Measurements from ENCODE around the gene TRAPPC2.
"Not testable (repeated sequence)": the region's sequence is repeated elsewhere in the genome, so short reads cannot be mapped to it uniquely, and the experiment has no call there.

Gene TRAPPC2

DNA sequence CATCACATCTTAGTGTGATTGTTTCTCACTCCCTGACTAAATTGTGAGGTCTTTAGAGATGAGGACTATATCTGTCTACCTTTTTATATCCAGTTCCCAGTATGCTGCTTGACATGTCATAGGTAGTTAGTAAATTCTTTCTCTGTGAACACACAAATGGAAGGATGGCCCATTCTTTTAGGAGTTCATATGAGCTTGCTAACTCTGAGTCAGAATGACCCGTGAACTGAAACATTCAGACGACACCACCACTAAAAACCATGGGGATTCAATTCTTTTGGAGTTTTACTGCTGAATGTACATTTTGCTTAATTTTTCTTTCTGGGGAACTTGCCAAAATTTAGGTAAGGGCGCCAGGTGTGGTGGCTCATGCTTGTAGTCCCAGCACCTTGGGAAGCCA, 14.1 kb upstream of the TRAPPC2 start:
- Histone ChIP-seq H3K4me1 (ENCODE audit: control insufficient read depth, insufficient read depth, low read length, unreplicated experiment) (no peaks in the 10 kb centered on the region), H3K79me2 (ENCODE audit: control insufficient read depth, insufficient read depth, low read length, unreplicated experiment) (peaks cover 3% of the 10 kb centered on the region), H3K36me3 (ENCODE audit: insufficient read depth, low read length) (0 out of 2 replicates have a peak, but pooled peaks cover 7% of the 10 kb centered on the region), H3K27me3 (ENCODE audit: insufficient read depth, low read length) (no peaks in the 10 kb centered on the region), H3K4me3 (ENCODE audit: low read depth, low read length) (no peak overlapping the region), H2AFZ (ENCODE audit: low read length, unreplicated experiment) (no peak overlapping the region), H3K27ac (ENCODE audit: low read depth, low read length) (no peak overlapping the region)

DNA sequence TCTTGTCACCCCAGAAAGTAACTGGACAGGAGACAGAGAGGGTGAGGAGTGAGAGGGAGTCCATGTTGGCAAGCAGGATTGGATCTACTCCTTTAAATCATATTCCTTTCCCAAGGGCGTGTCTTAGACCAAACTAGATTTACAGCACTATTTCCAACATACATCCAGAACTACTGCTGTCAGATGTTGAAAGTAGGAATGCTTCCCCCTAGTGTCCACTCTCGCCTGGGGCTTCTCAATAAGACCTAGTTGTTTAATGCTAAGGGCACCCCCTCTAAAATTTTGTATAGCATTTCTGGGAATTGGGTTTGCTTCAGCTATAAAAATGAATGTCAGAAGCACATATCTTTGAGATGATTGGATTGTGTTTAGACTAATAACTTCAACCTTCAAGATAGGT, 13.4 kb upstream of the TRAPPC2 start:
- H2AFZ ChIP-seq (ENCODE audit: low read length, unreplicated experiment): no peak overlapping the region
- H3K4me1 ChIP-seq (ENCODE audit: control insufficient read depth, insufficient read depth, low read length, unreplicated experiment): no peaks in the 10 kb centered on the region
- no peak overlapping the region for H3K27ac ChIP-seq (ENCODE audit: low read depth, low read length)
- H3K36me3 ChIP-seq (ENCODE audit: insufficient read depth, low read length): 0 out of 2 replicates have a peak, but pooled peaks cover 7% of the 10 kb centered on the region
- no peak overlapping the region for H3K4me3 ChIP-seq (ENCODE audit: low read depth, low read length)
- H3K79me2 ChIP-seq (ENCODE audit: control insufficient read depth, insufficient read depth, low read length, unreplicated experiment): no peaks in the 10 kb centered on the region
- H3K27me3 ChIP-seq (ENCODE audit: insufficient read depth, low read length): no peaks in the 10 kb centered on the region

DNA sequence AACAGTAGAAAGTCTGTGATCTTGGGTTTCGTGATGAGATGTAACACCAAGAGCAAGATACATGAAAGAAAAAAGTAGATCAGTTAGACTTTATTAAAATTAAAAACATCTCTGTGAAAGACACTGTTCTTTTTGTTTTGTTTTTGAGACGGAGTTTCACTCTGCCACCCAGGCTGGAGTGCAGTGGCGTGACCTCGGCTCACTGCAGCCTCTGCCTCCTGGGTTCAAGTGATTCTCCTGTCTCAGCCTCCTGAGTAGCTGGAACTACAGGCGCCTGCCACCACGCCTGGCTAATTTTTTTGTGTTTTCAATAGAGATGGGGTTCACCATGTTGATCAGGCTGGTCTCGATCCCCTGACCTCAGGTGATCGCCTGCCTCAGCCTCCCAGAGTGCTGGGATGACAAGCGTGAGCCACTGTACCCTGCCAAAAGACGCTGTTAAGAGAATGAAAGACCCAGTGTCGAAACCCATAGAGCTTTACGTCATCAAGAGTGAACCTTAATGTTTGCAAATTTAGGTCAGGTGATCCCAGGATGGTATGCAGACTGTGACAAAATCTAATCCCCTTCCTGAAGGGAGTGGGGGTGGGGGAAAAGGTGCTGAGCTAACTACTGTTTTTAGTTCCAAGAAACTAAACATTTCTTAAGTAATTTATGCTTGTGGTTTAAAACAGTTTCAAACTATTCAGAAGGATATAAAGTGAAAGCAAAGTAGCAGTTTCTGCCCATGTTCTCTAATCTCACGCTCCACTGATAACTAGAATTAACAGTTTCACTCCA, 8.2 kb upstream of the TRAPPC2 start:
- H3K4me3 ChIP-seq (ENCODE audit: low read depth, low read length): no peak overlapping the region
- H3K27me3 ChIP-seq (ENCODE audit: insufficient read depth, low read length): no peaks in the 10 kb centered on the region
- no peaks in the 10 kb centered on the region for H3K4me1 ChIP-seq (ENCODE audit: control insufficient read depth, insufficient read depth, low read length, unreplicated experiment)
- H3K36me3 ChIP-seq (ENCODE audit: insufficient read depth, low read length): peaks cover 6% of the 10 kb centered on the region
- no peak overlapping the region for H3K27ac ChIP-seq (ENCODE audit: low read depth, low read length)
- H3K79me2 ChIP-seq (ENCODE audit: control insufficient read depth, insufficient read depth, low read length, unreplicated experiment): no peaks in the 10 kb centered on the region
- H2AFZ ChIP-seq (ENCODE audit: low read length, unreplicated experiment): no peak overlapping the region

DNA sequence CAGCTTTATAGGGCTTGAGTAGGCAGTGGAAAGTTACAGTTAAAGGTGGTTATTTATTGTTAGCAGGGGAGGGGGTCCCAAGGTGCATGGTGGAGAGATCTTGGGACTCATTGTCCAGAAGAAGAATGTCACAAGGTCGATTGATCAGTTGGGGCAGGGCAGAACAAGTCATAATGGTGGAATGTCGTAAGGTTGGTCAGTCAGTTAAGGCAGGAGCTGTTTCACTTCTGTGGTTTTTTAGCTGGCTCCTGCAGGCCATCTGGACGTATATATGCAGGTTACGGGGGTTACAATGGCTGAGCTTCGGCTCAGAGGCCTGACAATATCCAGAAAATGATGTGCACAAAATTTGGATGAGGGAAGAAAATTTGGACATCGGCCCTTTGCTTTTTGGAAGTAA, 7.3 kb upstream of the TRAPPC2 start:
- Histone ChIP-seq H2AFZ (ENCODE audit: low read length, unreplicated experiment) (no peak overlapping the region), H3K4me1 (ENCODE audit: control insufficient read depth, insufficient read depth, low read length, unreplicated experiment) (peaks cover 3% of the 10 kb centered on the region), H3K36me3 (ENCODE audit: insufficient read depth, low read length) (peaks cover 6% of the 10 kb centered on the region), H3K4me3 (ENCODE audit: low read depth, low read length) (no peak overlapping the region), H3K79me2 (ENCODE audit: control insufficient read depth, insufficient read depth, low read length, unreplicated experiment) (peaks cover under 1% of the 10 kb centered on the region), H3K27me3 (ENCODE audit: insufficient read depth, low read length) (no peaks in the 10 kb centered on the region), H3K27ac (ENCODE audit: low read depth, low read length) (no peak overlapping the region)

DNA sequence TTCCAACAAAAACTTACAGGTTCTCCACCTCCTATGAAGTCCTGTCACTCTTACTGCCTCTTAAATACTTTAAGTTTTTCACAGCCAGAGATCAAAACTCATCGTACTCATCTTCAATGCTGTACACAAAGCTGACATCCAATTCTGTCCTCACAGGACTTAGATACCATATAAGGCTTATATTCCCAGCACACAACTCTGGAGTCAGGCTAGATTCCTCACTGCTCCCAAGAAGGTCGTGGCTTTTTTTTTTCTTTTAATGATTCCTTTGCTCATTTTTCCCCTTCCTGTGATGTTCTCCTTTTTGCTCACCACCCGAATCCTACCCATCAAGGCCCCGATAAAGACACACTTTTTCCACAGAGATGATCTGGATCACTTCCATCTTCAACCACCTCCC, 914 bp downstream of the TRAPPC2 start:
- Histone ChIP-seq H3K4me1 (ENCODE audit: control insufficient read depth, insufficient read depth, low read length, unreplicated experiment) (peaks cover 22% of the 10 kb centered on the region), H3K36me3 (ENCODE audit: insufficient read depth, low read length) (peaks cover 4% of the 10 kb centered on the region), H2AFZ (ENCODE audit: low read length, unreplicated experiment) (peak overlapping the region; percentile 52), H3K4me3 (ENCODE audit: low read depth, low read length) (peak overlapping the region; percentile 98), H3K27ac (ENCODE audit: low read depth, low read length) (peak overlapping the region; percentile 47; the same call in 1 of the 2 replicates), H3K27me3 (ENCODE audit: insufficient read depth, low read length) (no peaks in the 10 kb centered on the region), H3K79me2 (ENCODE audit: control insufficient read depth, insufficient read depth, low read length, unreplicated experiment) (peaks cover 34% of the 10 kb centered on the region)

DNA sequence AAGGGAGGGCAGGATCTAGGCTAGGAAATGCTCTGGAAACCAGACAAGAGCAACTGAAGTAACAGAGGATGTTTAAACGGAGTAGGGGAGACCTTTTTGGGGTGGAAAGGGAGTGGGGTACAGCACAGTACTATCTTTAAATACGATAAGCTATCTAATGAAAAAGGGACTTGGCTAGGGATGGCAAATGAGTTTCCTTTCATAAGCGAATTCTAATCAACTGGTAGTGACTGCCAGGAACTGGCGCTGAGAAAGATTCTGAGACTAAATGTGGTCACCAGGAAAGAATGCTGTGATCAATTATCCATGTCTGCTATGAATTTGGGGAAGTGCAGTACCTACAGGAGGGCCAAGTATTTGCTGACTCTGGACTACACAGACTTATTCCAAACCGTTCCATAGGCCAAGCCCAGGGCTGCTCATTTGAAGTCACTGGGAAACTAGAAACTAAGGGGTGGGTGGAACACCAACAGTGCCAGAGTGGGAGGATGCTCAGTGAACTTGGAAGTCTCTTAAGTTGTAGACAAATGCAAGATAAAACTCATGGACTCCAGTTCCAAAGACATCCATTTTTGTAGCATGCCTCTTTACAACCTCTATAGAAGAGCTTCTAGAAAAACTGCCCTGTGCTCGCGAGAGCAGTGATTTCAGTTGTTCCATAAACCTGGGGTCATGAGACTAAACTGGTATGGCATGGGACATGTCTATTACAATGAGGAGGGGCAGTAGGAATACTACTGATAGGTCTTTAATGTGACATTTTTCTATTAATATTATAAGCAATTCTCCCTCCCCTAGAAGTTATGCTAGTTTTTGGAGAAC, 2.0 kb downstream of the TRAPPC2 start:
- H3K27ac ChIP-seq (ENCODE audit: low read depth, low read length): no peak overlapping the region; the same call in 1 of the 2 replicates
- H2AFZ ChIP-seq (ENCODE audit: low read length, unreplicated experiment): no peak overlapping the region
- peaks cover 34% of the 10 kb centered on the region for H3K79me2 ChIP-seq (ENCODE audit: control insufficient read depth, insufficient read depth, low read length, unreplicated experiment)
- H3K4me3 ChIP-seq (ENCODE audit: low read depth, low read length): peak overlapping the region; percentile 98
- no peaks in the 10 kb centered on the region for H3K27me3 ChIP-seq (ENCODE audit: insufficient read depth, low read length)
- peaks cover 22% of the 10 kb centered on the region for H3K4me1 ChIP-seq (ENCODE audit: control insufficient read depth, insufficient read depth, low read length, unreplicated experiment)
- peaks cover 4% of the 10 kb centered on the region; the same call in 1 of the 2 replicates for H3K36me3 ChIP-seq (ENCODE audit: insufficient read depth, low read length)

DNA sequence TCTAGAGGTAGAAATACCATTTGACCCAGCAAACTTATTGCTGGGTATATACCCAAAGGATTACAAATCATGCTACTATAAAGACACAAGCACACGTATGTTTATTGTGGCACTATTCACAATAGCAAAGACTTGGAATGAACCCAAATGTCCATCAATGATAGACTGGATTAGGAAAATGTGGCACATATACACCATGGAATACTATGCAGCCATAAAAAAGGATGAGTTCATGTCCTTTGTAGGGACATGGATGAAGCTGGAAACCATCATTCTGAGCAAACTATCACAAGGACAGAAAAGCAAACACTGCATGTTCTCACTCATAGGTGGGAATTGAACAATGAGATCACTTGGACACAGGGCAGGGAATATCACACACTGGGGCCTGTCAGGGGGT, 3.9 kb downstream of the TRAPPC2 start:
- H3K4me1 ChIP-seq (ENCODE audit: control insufficient read depth, insufficient read depth, low read length, unreplicated experiment): peaks cover 12% of the 10 kb centered on the region
- not testable (repeated sequence) for H3K4me3 ChIP-seq (ENCODE audit: low read depth, low read length); H3K27me3 ChIP-seq (ENCODE audit: insufficient read depth, low read length); H3K36me3 ChIP-seq (ENCODE audit: insufficient read depth, low read length); H2AFZ ChIP-seq (ENCODE audit: low read length, unreplicated experiment); H3K27ac ChIP-seq (ENCODE audit: low read depth, low read length)
- H3K79me2 ChIP-seq (ENCODE audit: control insufficient read depth, insufficient read depth, low read length, unreplicated experiment): peaks cover 32% of the 10 kb centered on the region

DNA sequence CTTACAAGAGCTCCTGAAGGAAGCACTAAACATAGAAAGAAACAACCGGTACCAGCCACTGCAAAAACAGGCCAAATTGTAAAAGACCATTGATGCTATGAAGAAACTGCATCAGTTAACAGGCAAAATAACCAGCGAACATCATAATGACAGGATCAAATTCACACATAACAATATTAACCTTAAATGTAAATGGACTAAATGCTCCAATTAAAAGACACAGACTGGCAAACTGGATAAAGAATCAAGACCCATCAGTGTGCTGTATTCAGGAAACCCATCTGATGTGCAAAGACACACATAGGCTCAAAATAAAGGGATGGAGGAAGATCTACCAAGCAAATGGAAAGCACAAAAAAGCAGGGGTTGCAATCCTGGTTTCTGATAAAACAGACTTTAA, 7.8 kb downstream of the TRAPPC2 start:
- H3K4me3 ChIP-seq (ENCODE audit: low read depth, low read length); H3K4me1 ChIP-seq (ENCODE audit: control insufficient read depth, insufficient read depth, low read length, unreplicated experiment); H3K27ac ChIP-seq (ENCODE audit: low read depth, low read length); H2AFZ ChIP-seq (ENCODE audit: low read length, unreplicated experiment); H3K36me3 ChIP-seq (ENCODE audit: insufficient read depth, low read length); H3K27me3 ChIP-seq (ENCODE audit: insufficient read depth, low read length): not testable (repeated sequence)
- H3K79me2 ChIP-seq (ENCODE audit: control insufficient read depth, insufficient read depth, low read length, unreplicated experiment): peaks cover 19% of the 10 kb centered on the region

DNA sequence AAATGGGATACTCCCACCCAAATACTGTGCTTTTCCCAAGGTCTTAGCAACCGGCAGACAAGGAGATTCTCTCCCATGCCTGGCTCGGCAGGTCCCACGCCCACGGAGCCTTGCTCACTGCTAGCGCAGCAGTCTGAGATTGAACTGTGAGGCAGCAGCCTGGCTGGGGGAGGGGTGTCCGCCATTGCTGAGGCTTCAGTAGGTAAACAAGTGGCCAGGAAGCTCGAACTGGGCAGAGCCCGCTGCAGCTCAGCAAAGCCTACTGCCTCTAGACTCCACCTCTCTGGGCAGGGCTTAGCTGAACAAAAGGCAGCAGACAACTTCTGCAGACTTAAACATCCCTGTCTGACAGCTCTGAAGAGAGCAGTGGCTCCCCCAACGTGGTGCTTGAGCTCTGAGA, 9.5 kb downstream of the TRAPPC2 start:
- Histone ChIP-seq H3K4me1 (ENCODE audit: control insufficient read depth, insufficient read depth, low read length, unreplicated experiment) (peaks cover 13% of the 10 kb centered on the region), H3K79me2 (ENCODE audit: control insufficient read depth, insufficient read depth, low read length, unreplicated experiment) (peaks cover 28% of the 10 kb centered on the region)
- not testable (repeated sequence) for H3K36me3 ChIP-seq (ENCODE audit: insufficient read depth, low read length); H3K27me3 ChIP-seq (ENCODE audit: insufficient read depth, low read length); H2AFZ ChIP-seq (ENCODE audit: low read length, unreplicated experiment); H3K27ac ChIP-seq (ENCODE audit: low read depth, low read length); H3K4me3 ChIP-seq (ENCODE audit: low read depth, low read length)

DNA sequence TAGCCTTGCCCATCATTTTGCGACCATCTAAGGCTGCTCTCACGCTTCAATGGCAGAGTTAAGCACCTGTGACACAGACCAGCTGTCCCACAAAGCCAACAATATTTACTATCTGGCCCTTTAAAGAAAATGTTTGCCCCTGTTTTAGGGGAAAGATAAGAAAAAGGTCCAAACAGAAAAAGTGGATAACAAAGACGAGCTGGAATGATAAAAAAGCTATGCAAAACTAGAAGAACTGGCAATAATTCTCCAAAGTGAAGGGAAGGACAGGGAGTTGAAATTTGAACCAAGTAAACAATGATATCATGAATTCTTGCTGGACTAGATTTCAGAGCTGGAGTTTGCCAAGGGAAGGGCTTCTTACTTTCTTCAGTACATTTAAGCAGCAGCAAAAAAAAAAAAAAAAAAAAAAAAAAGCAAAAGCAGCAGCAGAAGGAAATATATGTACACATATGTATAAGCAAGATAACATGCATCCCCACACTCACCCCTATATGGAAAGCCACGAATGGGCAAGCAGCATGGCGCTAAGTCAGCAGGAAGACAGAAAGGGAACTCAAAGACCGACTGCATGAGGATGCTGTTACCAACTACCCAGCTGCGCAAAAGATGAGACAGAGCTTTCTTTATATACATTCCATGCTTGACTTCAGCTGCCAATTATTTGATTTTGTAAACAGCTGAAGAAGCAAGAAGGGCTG, 12.5 kb downstream of the TRAPPC2 start:
- Histone ChIP-seq H3K79me2 (ENCODE audit: control insufficient read depth, insufficient read depth, low read length, unreplicated experiment) (peaks cover 33% of the 10 kb centered on the region), H3K4me3 (ENCODE audit: low read depth, low read length) (no peak overlapping the region), H3K27ac (ENCODE audit: low read depth, low read length) (peak overlapping the region; percentile 39; the same call in 1 of the 2 replicates), H3K4me1 (ENCODE audit: control insufficient read depth, insufficient read depth, low read length, unreplicated experiment) (peaks cover 33% of the 10 kb centered on the region), H3K36me3 (ENCODE audit: insufficient read depth, low read length) (peaks cover 11% of the 10 kb centered on the region; the same call in 1 of the 2 replicates), H3K27me3 (ENCODE audit: insufficient read depth, low read length) (no peaks in the 10 kb centered on the region), H2AFZ (ENCODE audit: low read length, unreplicated experiment) (no peak overlapping the region)

Measured in ACC112 (cell line).